HepG2 (cell line): ENCODE results near the gene HSDL1. TPM values are rescaled to one million over a fixed set of nuclear protein-coding genes. Genes with fewer than 3 reads are reported as not detected.

ENCODE experiments used
- KLF15 ChIP-seq: sonication (generic); formaldehyde crosslinking; IDR thresholded peaks from 2 replicates; pipeline ENCODE4 v1.8.1; 2023; ENCODE audit warnings: borderline replicate concordance, mild to moderate bottlenecking, inconsistent platforms, missing genetic modification reagents, mixed read lengths
- MTF1 ChIP-seq: sonication (generic); formaldehyde crosslinking; IDR thresholded peaks from 2 replicates; pipeline ENCODE4 v1.5.0; 2020; ENCODE audit warnings: missing genetic modification reagents
- NFAT5 ChIP-seq: sonication (generic); formaldehyde crosslinking; IDR thresholded peaks from 2 replicates; pipeline ENCODE4 v1.4.0; 2020; ENCODE audit warnings: missing genetic modification reagents
- PHF5A ChIP-seq: IDR thresholded peaks from one replicate; pipeline ENCODE4 v1.6.1; 2018; ENCODE audit warnings: low read depth, missing genetic modification reagents; ENCODE audit not compliant: unreplicated experiment
- PPARG ChIP-seq: conservative IDR thresholded peaks from 2 replicates; pipeline ENCODE4 v1.6.1; 2016; ENCODE audit warnings: missing biosample characterization, missing genetic modification reagents
- SAP130 ChIP-seq: IDR thresholded peaks from 2 replicates; pipeline ENCODE4 v1.6.1; 2016; ENCODE audit warnings: low read depth
- SRSF4 ChIP-seq: fragments of 200-400 bp; formaldehyde crosslinking; IDR thresholded peaks from one replicate; pipeline ENCODE4 v1.6.1; 2018; ENCODE audit warnings: mild to moderate bottlenecking, low read depth, low read length, moderate library complexity; ENCODE audit not compliant: poor library complexity, severe bottlenecking
- ZHX2 ChIP-seq, 2 experiments: sonication (generic) in 1 of 2; formaldehyde crosslinking in 1 of 2; IDR thresholded peaks; 2 replicates each; pipeline versions ENCODE4 v1.6.1 to v1.9.0; 2014 to 2022; ENCODE audit warnings: antibody characterized with exemption in 1 of 2, borderline replicate concordance in 1 of 2, inconsistent platforms in 1 of 2, low read depth in 1 of 2, missing genetic modification reagents in 1 of 2
- ZNF12 ChIP-seq: sonication (generic); formaldehyde crosslinking; IDR thresholded peaks from 2 replicates; pipeline ENCODE4 v1.5.0; 2020; ENCODE audit warnings: missing genetic modification reagents
- ZNF18 ChIP-seq: sonication (generic); formaldehyde crosslinking; IDR thresholded peaks from 2 replicates; pipeline ENCODE4 v1.8.0; 2022; ENCODE audit warnings: mild to moderate bottlenecking, missing genetic modification reagents; ENCODE audit not compliant: insufficient replicate concordance
- ZNF33B ChIP-seq: sonication (generic); formaldehyde crosslinking; IDR thresholded peaks from 2 replicates; pipeline ENCODE4 v1.5.1; 2020; ENCODE audit warnings: mild to moderate bottlenecking, missing genetic modification reagents
- ZNF607 ChIP-seq: sonication (generic); formaldehyde crosslinking; IDR thresholded peaks from 2 replicates; pipeline ENCODE4 v1.5.1; 2020; ENCODE audit warnings: missing genetic modification reagents, mild to moderate bottlenecking, borderline replicate concordance
- ZNF772 ChIP-seq: sonication (generic); formaldehyde crosslinking; IDR thresholded peaks from 2 replicates; pipeline ENCODE4 v1.5.0; 2020; ENCODE audit warnings: mild to moderate bottlenecking, missing genetic modification reagents
- polyA plus RNA-seq, 8 experiments: library from polyadenylated mRNA; depleted of rRNA in 3 of 8; stranded (reverse) in 7 of 8; unstranded in 1 of 8; fragments of >200 nt; fragmentation: Illumina TruSeq in 4 of 8; extraction: Trizol in 4 of 8; gene quantifications; 2 replicates each; pipeline versions ENCODE4 v1.2.1 to v1.2.3, GENCODE V29; 2011 to 2016; ENCODE audit warnings: low read depth in 4 of 8, missing spikeins in 1 of 8, mixed read lengths in 1 of 8; ENCODE audit not compliant: insufficient read depth in 1 of 8
- total RNA-seq, 5 experiments: library from RNA; depleted of rRNA; stranded (reverse); fragments of >200 nt; fragmentation: Illumina TruSeq; extraction: Trizol; gene quantifications; 2 replicates each; pipeline ENCODE4 v1.2.3, GENCODE V29; 2016; ENCODE audit warnings: low read depth in 1 of 5
- TF ChIP-seq, protein P1 (sequence below): sonication (generic); formaldehyde crosslinking; IDR thresholded peaks from 2 replicates; pipeline ENCODE4 v1.5.1; 2020; ENCODE audit warnings: mild to moderate bottlenecking, missing genetic modification reagents, borderline replicate concordance

Gene HSDL1
- total and polyA plus RNA-seq, 2 of the 13 experiments (the other 11 are each of a cell fraction or from before 2014, with no cell fraction given): 49.2 to 49.7 TPM

DNA sequence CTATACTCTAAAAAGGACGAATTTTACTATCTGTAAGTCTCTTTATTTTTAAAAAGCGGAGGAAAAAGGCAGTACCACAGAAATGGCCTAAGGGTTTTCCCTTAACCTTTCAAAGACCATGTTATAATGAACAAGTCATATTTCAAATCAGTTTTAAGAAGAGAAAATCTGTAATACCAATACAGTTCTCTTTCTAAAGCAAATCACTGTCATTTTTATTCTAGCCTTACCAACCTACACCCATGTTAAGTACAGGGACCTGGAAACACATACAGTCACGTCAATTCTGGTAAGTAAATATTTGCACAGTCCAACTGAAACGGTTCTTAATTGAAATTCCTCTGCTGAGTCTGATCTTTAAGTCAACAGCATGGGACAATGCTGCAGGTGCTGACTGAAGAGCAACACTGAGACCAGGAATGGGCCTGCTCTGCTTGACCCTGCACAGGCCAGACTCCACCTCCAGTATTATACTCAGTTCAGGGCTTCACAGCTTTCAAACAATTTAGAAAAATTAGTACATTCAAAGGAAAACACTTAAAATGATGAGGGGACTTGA is 48.5 kb downstream of the HSDL1 start (continued):
- TF ChIP-seq NFAT5 (CRISPR knock-in tag) (no peak), PHF5A (CRISPR knock-in tag) (no peak), ZNF607 (CRISPR knock-in tag) (no peak), ZHX2 (IDR thresholded peaks at IDR 0.05; ENCODE audit: low read depth) (no peak), ZHX2 (CRISPR knock-in tag; IDR thresholded peaks at IDR 0.05; ENCODE audit: borderline replicate concordance) (no peak), PPARG (CRISPR knock-in tag) (peak; percentile 72), KLF15 (CRISPR knock-in tag) (no peak), ZNF12 (CRISPR knock-in tag) (peak; percentile 87; the same call in 1 of the 2 replicates), ZNF18 (CRISPR knock-in tag) (no peak), ZNF33B (CRISPR knock-in tag) (no peak), SAP130 (CRISPR knock-in tag) (peak; percentile 97), ZNF772 (CRISPR knock-in tag) (no peak), SRSF4 (no peak), MTF1 (CRISPR knock-in tag) (no peak)
- TF ChIP-seq, protein P1, sequence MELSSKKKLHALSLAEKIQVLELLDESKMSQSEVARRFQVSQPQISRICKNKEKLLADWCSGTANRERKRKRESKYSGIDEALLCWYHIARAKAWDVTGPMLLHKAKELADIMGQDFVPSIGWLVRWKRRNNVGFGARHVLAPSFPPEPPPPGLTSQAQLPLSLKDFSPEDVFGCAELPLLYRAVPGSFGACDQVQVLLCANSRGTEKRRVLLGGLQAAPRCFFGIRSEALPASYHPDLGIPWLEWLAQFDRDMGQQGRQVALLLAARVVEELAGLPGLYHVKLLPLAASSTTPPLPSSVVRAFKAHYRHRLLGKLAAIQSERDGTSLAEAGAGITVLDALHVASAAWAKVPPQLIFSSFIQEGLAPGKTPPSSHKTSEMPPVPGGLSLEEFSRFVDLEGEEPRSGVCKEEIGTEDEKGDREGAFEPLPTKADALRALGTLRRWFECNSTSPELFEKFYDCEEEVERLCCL (CRISPR knock-in tag): no peak
